HepG2 (cell line): ENCODE measurements around the gene GPSM1. TPM values are rescaled to one million over a fixed set of nuclear protein-coding genes. Genes with fewer than 3 reads are reported as not detected.
A peak's percentile ranks its signal among the peaks of the same experiment; 100 is the strongest.

Experiments
- ATF2 ChIP-seq: sonication (generic); formaldehyde crosslinking; IDR thresholded peaks from 2 replicates; pipeline ENCODE4 v1.4.0; 2020; ENCODE audit warnings: missing genetic modification reagents
- ATF7-NPFF ChIP-seq: sonication (generic); formaldehyde crosslinking; IDR thresholded peaks from 2 replicates; pipeline ENCODE4 v1.8.1; 2023; ENCODE audit warnings: mild to moderate bottlenecking, low read depth, missing genetic modification reagents, moderate library complexity
- ESRRA ChIP-seq: sonication (generic); formaldehyde crosslinking; IDR thresholded peaks from 2 replicates; pipeline ENCODE4 v1.5.1; 2020; ENCODE audit warnings: mild to moderate bottlenecking, low read depth, missing genetic modification reagents
- HOXA5 ChIP-seq: sonication (generic); formaldehyde crosslinking; IDR thresholded peaks from 2 replicates; pipeline ENCODE4 v1.4.0; 2020; ENCODE audit warnings: missing genetic modification reagents
- IKZF4 ChIP-seq: sonication (generic); formaldehyde crosslinking; IDR thresholded peaks from 2 replicates; pipeline ENCODE4 v1.5.1; 2020; ENCODE audit warnings: borderline replicate concordance, mild to moderate bottlenecking, low read depth, missing genetic modification reagents; ENCODE audit errors: not compliant biosample characterization
- KLF12 ChIP-seq: sonication (generic); formaldehyde crosslinking; IDR thresholded peaks from 2 replicates; pipeline ENCODE4 v1.4.0; 2020; ENCODE audit warnings: missing genetic modification reagents, borderline replicate concordance
- MAX ChIP-seq: IDR thresholded peaks from 2 replicates; pipeline ENCODE4 v1.6.1; 2012; ENCODE audit warnings: inconsistent platforms
- MAZ ChIP-seq, 2 experiments: sonication (generic) in 1 of 2; formaldehyde crosslinking in 1 of 2; IDR thresholded peaks; 2 replicates each; pipeline versions ENCODE4 v1.5.0 to v1.6.1; 2012 to 2020; ENCODE audit warnings: low read depth in 2 of 2, mild to moderate bottlenecking in 2 of 2, borderline replicate concordance in 1 of 2, improper control_type of control experiment in 1 of 2, low read length in 1 of 2, missing genetic modification reagents in 1 of 2, moderate library complexity in 1 of 2
- MED8 ChIP-seq: sonication (generic); formaldehyde crosslinking; IDR thresholded peaks from 2 replicates; pipeline ENCODE4 v1.8.1; 2023; ENCODE audit warnings: mild to moderate bottlenecking, missing genetic modification reagents; ENCODE audit not compliant: insufficient replicate concordance
- NR2C2 ChIP-seq: sonication (generic); formaldehyde crosslinking; IDR thresholded peaks from 2 replicates; pipeline ENCODE4 v1.4.0; 2020; ENCODE audit warnings: missing genetic modification reagents, mild to moderate bottlenecking, moderate library complexity, borderline replicate concordance
- SIN3A ChIP-seq: IDR thresholded peaks from 2 replicates; pipeline ENCODE4 v1.6.1; 2011; ENCODE audit warnings: low read depth, mild to moderate bottlenecking, control low read depth, low read length, borderline replicate concordance
- SOX6 ChIP-seq, 2 experiments: fragments of 450-650 bp in 1 of 2; sonication (generic) in 1 of 2; formaldehyde crosslinking in 1 of 2; IDR thresholded peaks; 2 replicates each; pipeline versions ENCODE4 v1.4.0 to v1.6.1; 2017 to 2020; ENCODE audit warnings: antibody characterized with exemption in 1 of 2, mild to moderate bottlenecking in 1 of 2, missing genetic modification reagents in 1 of 2
- TIGD3 ChIP-seq: sonication (generic); formaldehyde crosslinking; IDR thresholded peaks from 2 replicates; pipeline ENCODE4 v1.5.1; 2020; ENCODE audit warnings: mild to moderate bottlenecking, missing genetic modification reagents, borderline replicate concordance
- UBTF ChIP-seq: sonication (generic); formaldehyde crosslinking; IDR thresholded peaks from 2 replicates; pipeline ENCODE4 v1.4.0; 2020; ENCODE audit warnings: mild to moderate bottlenecking, missing genetic modification reagents
- ZFY ChIP-seq: sonication (generic); formaldehyde crosslinking; IDR thresholded peaks from 2 replicates; pipeline ENCODE4 v1.4.0; 2020; ENCODE audit warnings: missing genetic modification reagents
- ZNF124 ChIP-seq: sonication (generic); formaldehyde crosslinking; IDR thresholded peaks from 2 replicates; pipeline ENCODE4 v1.4.0; 2020; ENCODE audit warnings: missing genetic modification reagents
- ZNF296 ChIP-seq: sonication (generic); formaldehyde crosslinking; conservative IDR thresholded peaks from 2 replicates; pipeline ENCODE4 v1.5.0; 2020; ENCODE audit warnings: mild to moderate bottlenecking, missing genetic modification reagents
- ZNF441 ChIP-seq: sonication (generic); formaldehyde crosslinking; IDR thresholded peaks from 2 replicates; pipeline ENCODE4 v1.7.0; 2021; ENCODE audit warnings: missing genetic modification reagents, borderline replicate concordance
- ZNF678 ChIP-seq: sonication (generic); formaldehyde crosslinking; IDR thresholded peaks from 2 replicates; pipeline ENCODE4 v1.4.0; 2020; ENCODE audit warnings: mild to moderate bottlenecking, missing genetic modification reagents
- ZNF713 ChIP-seq: sonication (generic); formaldehyde crosslinking; IDR thresholded peaks from 2 replicates; pipeline ENCODE4 v1.4.0; 2020; ENCODE audit warnings: mild to moderate bottlenecking, missing genetic modification reagents
- ZNF883 ChIP-seq: sonication (generic); formaldehyde crosslinking; IDR thresholded peaks from 2 replicates; pipeline ENCODE4 v1.5.1; 2020; ENCODE audit warnings: mild to moderate bottlenecking, missing genetic modification reagents; ENCODE audit errors: not compliant biosample characterization
- ZNF891 ChIP-seq: sonication (generic); formaldehyde crosslinking; IDR thresholded peaks from 2 replicates; pipeline ENCODE4 v1.5.0; 2020; ENCODE audit warnings: mild to moderate bottlenecking, missing genetic modification reagents
- polyA plus RNA-seq, 8 experiments: library from polyadenylated mRNA; depleted of rRNA in 3 of 8; stranded (reverse) in 7 of 8; unstranded in 1 of 8; fragments of >200 nt; fragmentation: Illumina TruSeq in 4 of 8; extraction: Trizol in 4 of 8; gene quantifications; 2 replicates each; pipeline versions ENCODE4 v1.2.1 to v1.2.3, GENCODE V29; 2011 to 2016; ENCODE audit warnings: low read depth in 4 of 8, missing spikeins in 1 of 8, mixed read lengths in 1 of 8; ENCODE audit not compliant: insufficient read depth in 1 of 8
- total RNA-seq, 5 experiments: library from RNA; depleted of rRNA; stranded (reverse); fragments of >200 nt; fragmentation: Illumina TruSeq; extraction: Trizol; gene quantifications; 2 replicates each; pipeline ENCODE4 v1.2.3, GENCODE V29; 2016; ENCODE audit warnings: low read depth in 1 of 5

The GPSM1 gene
- total and polyA plus RNA-seq, 2 of the 13 experiments (the other 11 are each of a cell fraction or from before 2014, with no cell fraction given): 1.0 to 2.4 TPM

- TF ChIP-seq SOX6 (IDR thresholded peaks at IDR 0.05) (no peak), SOX6 (CRISPR knock-in tag; IDR thresholded peaks at IDR 0.05) (peak; percentile 60), ATF7-NPFF (CRISPR knock-in tag) (0 out of 2 replicates have a peak, but pooled peaks have one; percentile 39), UBTF (CRISPR knock-in tag) (peak; percentile 83), ZFY (CRISPR knock-in tag) (peak; percentile 69), MED8 (peak; percentile 9), ZNF296 (peak; percentile 92), HOXA5 (CRISPR knock-in tag) (0 out of 2 replicates have a peak, but pooled peaks have one; percentile 69), ZNF883 (CRISPR knock-in tag) (peak; percentile 90), ATF2 (0 out of 2 replicates have a peak, but pooled peaks have one; percentile 26), ZNF713 (0 out of 2 replicates have a peak, but pooled peaks have one; percentile 41), MAX (peak; percentile 85), ZNF678 (CRISPR knock-in tag) (0 out of 2 replicates have a peak, but pooled peaks have one; percentile 28), ZNF441 (CRISPR knock-in tag) (no peak), IKZF4 (peak; percentile 48), ZNF124 (CRISPR knock-in tag) (peak; percentile 32; the same call in 1 of the 2 replicates), SIN3A (peak; percentile 54; the same call in 1 of the 2 replicates), KLF12 (CRISPR knock-in tag) (0 out of 2 replicates have a peak, but pooled peaks have one; percentile 12), TIGD3 (CRISPR knock-in tag) (peak; percentile 6; the same call in 1 of the 2 replicates), NR2C2 (CRISPR knock-in tag) (no peak), MAZ (IDR thresholded peaks at IDR 0.05; ENCODE audit: borderline replicate concordance, low read depth, low read length) (peak; percentile 19; the same call in 1 of the 2 replicates), MAZ (CRISPR knock-in tag; IDR thresholded peaks at IDR 0.05; ENCODE audit: low read depth) (peak; percentile 86), ZNF891 (CRISPR knock-in tag) (peak; percentile 54; the same call in 1 of the 2 replicates), ESRRA (peak; percentile 24; the same call in 1 of the 2 replicates)
These were observed 18.2 kb downstream of the GPSM1 start (continued) for GRCh38 chr9:136345281-136346156.
